Hematopoietic multipotent progenitor cell treated with erythropoietin and hydrocortisone succinate and interleukin-3 and kit ligand, for 6 days (in vitro differentiated cells): ENCODE measurements around the gene SLC44A1.

Source experiments
- DNase-seq: peaks from one replicate; pipeline ENCODE4 v3.0.0-alpha.2; 2015

SLC44A1 gene

DNA sequence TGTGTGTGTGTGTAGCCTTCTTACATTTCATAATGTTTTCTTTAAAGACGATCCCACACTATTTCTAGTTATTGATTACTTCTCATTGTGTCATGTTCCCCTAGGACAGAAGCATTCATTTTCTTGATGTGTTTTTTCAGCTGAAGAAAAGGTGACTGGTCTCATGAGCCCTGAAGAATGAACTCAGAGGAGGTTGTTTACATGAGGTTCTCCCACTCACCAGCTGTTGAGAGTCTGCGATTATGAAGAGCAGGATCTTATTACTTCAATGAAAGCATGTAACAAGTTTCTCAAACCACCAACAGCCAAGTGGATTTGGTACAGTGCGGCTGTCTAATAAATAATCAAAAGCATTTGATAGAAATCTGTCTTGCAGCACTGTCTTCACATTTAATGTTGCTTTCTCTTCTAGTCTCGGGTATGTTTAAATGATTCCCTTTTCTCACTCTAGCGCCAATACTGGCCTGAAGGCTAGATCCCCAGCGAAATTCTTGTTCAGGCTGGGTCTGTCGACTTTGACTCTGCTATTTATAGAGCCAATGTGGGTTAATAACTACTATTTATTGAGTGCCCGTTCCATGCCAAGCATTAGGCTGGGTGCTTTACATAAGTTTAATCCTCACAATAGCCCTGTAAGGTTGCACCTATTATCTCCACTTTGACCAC, 193.8 kb downstream of the SLC44A1 start:
- no peak for DNase-seq

DNA sequence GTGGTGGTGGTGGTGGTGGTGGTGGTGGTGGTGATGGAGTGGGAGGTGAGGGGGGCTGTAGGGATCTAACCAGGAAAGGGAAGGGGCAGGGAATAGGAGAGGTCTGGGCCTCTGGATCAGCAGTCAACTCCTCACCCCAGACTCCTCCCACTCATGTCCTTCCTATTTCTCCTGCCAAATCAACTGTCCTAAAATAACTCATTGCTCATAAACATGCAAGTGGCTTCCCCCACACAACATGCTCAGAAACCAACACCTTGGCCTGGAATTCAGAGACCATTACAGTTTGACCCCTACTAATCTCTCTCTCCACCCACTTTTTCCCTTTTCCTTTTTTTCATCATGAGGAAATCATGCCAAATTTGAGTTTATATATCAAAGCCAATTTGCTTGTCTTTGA, 195.0 kb downstream of the SLC44A1 start:
- no peak for DNase-seq

DNA sequence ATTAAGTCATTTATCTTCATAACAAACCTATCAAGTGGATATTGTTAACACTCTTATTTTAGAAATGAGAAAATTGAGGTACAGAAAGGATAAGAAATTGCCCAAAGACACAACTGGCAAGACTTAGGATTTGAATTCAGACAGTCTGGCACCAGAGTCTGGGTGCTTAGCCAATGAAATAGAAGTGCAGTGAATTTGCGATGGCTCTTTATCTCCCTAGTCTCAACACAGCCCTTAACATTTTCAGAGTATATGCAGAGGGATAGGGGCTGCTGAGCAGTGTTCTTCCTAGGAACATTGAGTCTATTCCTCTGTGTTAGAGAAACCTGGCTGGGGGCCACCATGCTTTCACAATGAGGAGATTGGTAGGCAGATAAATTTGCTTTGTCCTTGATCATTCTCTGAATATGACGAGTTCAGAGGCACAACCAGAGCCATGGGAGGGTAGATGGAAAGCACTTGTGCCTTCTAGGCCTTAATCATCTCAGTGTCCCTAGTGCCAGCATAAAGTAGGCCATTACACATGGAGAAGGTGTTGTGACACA, 197.2 kb downstream of the SLC44A1 start:
- no peak for DNase-seq

DNA sequence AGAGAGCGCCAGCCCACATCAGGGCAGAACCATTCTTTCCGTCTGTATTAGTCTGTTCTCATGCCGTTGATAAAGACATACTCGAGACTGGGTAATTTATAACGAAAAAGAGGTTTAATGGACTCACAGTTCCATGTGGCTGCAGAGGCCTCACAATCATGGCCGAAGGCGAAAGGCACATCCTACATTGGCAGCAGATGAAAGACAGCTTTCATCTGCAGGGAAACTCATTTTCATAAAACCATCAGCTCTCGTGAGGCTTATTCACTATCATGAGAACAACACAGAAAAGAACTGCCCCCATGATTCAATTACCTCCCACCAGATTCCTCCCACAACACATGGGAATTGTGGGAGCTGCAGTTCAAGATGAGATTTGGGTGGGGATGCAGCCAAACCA, 198.7 kb downstream of the SLC44A1 start:
- DNase-seq: no peak

DNA sequence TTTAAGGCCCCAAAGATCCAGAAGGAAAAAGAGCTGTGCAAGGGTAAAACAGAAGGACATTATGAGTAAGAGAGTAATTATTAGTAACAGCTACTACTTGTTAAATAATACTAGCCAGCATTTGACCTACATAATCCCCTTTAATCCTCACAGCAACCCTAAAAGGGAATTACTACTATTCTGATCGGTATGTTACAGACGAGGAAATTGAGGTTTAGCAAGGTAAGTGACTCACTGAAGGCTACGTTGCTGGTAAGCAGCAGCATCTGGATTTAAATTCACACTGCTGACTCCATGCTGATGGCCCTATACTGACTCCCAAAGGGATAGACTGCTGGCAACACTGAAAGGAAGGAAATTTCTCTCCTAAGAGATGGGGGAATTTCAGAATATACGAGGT, 199.7 kb downstream of the SLC44A1 start:
- DNase-seq: no peak

DNA sequence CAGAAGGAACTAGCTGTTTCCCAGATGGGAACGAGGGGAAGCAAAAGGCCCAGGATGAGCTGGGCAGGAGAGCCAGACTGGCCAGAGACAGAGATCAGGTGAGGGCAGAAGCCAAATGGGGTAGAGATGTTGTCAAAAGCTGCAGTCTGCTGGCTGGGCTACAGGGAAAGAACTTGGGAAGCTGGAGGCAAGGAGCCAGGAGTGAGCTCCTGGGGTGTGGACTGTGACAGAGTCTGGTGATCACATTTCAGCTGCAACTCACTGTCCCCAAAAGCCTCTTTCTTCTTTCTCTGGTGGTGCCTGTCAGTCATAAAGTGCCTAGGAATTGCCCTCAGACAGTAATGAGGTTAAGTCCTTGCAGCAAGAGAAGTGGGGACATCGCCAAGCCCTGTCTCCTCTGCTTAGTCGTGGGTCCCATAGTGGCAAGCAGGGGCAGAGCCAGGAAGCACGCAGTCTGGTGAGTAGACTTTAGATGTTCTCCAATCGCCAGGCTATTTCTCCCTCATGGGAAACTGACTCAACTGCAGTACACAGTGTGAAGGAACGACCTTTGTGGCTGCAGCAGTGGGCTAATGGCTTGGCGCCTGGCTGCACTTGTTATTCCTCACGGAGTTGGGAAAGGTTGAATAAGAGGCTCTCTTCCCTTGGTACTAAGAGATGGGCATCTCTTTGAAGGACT, 200.9 kb downstream of the SLC44A1 start:
- no peak for DNase-seq

DNA sequence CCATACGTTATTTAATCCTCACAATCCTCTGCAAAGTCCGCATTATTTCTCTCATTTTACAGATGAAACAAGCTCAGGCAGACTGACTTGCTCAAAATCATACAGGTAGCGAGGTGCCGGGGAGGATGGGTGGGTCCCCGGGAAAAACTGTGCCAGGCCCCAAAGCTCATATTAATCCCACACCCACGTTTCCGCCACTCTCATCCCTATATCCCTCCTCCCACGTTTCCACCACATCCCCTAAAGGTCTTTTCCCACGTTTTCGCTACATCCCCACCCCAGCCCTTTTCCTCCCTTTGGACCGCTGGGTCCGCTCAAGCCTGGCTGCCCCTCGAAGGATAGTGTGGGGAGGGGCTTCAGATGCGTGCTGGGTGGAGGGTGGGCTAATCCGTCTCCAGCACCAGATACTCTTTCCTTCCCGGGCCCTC, 202.9 kb downstream of the SLC44A1 start:
- DNase-seq: peak; percentile 7

DNA sequence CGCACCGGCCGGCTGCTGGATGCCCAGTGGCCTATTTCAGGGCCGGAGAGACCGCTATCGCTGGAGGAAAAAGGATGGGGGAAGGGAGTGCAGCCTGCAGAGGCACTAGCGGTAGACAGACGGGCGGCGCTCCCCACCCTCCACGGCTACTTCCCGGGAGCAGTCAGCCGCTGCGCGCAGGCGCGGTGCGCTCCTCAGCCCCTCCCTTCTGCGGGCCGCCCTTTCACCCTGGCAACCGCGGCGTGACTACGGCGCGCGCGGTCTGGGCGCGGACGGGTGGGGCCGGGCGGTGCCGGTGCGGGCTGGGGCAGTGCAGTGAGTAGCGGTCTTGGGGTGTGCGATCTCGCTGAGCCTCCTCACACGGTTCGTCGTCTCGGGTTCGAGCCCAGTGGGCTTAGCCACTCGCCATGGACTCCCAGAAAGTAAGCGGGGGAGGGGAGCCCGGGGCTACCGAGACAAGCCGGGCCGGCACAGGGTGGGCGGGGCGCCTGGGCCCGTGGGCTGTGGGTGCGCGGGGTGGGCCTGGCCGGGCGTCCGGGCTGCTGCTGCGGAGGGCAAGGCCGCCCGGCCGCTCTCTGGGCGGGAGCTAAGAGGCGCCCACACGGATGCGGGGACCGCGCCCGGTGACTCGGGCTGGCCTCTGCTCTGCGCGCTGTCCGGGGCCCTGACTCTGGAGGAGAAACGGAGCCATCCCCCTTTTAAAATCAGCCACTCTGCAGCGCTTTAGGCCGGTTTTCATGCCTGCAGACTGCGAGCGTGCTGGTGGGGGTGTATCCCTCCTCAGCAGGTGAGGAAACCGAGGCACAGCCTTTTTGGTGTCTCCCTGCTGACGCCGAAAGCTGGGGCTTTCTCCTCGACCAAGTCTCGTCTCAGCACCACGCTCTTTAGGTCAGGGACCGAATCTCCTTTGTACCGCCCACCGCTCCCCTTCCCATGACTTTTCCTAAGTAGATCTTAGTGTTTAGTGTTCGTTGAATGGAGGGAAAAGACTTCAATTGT, 203.7 kb downstream of the SLC44A1 start, which contains the start of gene FSD1L:
Gene FSD1L (plus strand): TSS at position 221 of the 999 bp plus-strand sequence. CDS start 187 bp downstream, at position 408.
- peak; percentile 96 for DNase-seq

DNA sequence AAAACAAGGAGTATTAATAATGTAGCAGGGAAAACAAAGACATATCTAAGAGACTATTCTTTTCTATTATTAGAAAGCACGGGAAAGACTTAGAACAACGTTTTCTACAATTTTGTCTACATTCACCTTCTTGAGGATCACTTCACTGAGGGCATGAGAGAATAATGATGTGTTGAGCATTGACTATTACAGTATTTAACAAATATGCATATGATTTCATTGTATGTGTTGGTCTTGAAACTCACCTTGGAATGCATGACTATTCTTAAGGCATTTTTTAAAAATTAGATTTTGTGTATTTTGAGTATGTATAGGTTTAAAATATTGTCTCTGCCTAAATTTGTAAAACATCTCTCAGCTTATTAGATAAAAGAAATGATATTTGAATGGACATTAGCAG, 204.6 kb downstream of the SLC44A1 start:
- no peak for DNase-seq

DNA sequence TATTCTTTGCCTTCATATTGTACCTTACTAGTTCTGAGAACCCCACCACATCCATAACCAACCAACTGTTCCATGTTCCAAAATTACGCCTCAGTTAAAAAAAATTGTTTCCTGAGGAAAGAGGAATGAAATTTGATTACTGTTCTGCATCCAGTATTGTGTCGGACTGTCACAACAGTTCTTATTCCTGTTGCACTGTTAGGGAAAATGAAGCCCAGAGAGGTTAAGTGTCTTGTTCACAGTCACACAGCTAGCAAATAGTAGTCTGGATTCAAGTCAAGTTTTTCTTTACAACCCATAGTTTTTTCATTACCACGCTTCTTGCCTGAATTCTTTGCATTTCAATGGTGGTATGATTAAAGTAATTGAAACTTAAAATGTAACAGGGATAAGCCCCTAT, 207.7 kb downstream of the SLC44A1 start:
- no peak for DNase-seq

DNA sequence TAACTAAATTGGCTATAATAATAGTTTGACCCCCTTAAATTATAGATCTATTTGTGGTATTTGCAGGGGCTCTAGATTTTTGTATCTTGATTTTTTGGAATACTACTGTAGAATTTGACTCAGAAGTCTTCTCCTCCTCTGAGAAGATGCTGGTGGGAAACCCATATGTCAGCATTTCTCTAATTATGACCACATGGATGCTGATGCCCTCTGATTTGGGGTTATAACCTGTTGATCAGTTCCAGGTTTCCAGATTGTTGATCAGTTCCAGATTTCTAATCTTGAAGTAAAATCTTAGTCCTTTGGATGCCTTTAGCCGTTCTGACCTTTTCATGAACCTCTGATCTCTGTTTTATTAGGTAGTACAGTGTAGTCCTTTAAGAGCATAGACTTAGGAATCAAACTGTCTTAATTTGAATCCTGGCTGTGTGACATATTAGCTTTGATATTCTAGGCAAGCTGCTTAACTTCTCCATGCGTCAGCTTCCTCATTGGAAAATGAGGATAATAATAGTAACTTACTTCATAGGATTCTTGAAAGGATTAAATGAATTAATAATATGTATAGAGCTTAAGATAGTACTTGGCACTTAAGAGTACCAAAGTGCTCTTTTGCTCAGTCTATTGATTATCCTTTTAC, 211.5 kb downstream of the SLC44A1 start:
- no peak for DNase-seq

DNA sequence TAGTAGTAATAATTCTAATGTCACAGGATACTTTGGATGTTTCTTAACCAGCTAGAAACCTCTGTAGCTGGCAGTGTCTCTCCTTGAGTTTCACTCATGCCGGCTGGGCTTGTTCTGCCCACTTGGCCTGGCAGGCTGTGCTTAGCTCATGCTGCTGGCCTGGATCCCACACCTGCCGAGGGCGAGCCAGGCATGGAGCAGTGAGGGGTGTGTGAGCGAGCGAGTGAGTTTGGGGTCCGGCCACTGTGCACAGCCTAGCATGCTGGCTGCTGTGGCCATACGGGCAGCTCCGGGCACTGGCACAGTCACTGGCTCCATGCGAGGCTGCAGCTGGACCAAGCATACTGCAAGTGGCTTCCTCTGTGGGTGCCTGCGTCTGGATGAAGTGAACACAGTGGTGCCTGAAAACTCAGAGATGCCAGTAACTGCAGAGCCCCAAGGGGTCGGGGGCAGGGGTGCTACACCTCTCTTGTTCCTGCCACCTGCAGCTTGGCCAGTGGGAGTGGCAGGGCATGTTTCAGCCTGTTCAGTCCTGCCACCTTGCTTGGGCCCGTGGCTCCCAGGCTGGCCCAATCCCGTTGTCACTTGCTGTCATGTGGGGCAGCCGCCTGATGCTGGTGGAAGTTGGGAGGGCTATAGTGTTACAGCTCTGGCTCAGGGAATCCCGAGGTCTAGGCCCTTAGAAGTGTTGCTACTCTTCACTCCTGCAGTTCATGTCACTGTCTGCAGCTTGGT, 213.3 kb downstream of the SLC44A1 start:
- DNase-seq: no peak

DNA sequence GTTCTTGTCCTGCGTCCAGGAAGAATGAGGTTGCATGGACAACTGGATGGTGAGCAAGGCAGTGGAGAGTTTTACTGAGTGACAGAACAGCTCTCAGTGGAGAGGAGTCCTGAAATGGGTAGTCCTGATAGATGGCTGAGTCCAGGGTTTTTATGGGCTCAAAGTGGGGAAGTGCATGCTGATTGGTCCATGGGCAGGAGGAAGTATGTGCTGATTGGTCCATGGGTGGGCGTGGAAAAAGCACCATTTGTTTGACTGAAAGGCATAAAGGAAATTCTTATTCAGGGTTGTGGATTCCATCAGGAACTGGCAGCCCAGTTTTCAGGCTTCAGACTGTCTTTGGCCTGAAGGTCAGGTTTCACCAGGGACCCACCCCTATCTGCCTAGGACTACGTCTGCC, 214.0 kb downstream of the SLC44A1 start:
- peak; percentile 12 for DNase-seq

DNA sequence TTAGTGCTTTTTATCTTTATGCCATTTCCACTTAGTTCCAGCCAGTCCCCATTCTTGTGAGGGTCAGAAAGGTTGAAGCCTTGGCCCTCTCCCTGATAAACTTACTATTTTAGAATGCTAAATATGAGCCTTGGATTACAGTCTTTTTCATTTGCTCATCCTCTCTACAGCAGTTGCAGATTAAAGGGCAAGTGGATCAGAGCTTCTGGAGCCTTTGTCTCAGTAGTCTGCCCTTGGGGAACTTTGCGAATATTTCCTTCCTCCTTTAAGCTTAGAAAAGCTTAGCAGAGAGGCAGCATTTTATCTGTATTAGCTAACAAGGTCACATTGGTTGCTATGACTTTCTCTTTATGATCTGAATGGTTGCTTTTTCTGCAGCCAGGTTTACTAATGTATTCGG, 214.9 kb downstream of the SLC44A1 start:
- peak; percentile 16 for DNase-seq

DNA sequence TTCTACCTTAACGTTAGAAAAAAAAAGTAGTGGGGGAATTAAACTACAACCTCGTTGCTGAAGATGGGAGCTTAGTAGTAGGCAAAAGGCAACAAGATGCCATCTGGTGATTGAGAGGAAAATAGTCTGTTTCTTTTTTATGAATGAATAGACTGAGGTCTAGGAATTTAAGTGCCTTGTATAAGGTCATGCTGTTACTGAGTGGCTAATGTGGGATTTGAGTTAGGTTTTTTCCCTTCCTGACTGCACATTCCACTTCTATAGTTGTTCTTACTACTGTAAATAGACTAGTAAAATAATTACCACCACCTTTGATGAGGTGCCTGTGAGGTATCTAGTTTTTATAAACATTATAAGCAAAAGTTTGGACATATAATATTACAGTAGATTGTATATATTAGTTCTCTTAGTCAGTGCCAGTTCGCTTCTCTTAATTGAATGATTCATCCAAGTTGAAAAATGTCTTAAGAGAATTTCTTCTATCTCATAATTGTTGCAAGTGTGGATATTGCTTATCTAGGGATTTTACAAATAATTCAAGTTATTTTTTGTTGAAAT, 222.5 kb downstream of the SLC44A1 start:
- no peak for DNase-seq

DNA sequence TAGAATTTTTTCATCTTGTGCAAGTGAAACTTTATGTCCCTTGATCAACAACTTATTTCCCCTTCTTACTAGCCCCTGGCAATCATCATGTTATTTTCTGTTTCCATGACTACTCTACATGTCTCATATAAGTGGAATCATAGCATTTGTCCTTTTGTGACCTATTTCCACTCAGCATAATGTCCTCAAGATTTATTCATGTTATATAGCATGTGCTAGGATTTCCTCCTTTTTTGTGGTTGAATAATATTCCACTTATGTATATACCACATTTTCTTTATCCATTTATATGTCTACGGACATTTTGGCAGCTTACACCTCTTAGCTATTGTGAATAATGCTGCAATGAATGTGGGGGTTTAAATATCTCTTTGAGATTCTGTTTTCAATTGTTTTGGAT, 224.4 kb downstream of the SLC44A1 start:
- no peak for DNase-seq

DNA sequence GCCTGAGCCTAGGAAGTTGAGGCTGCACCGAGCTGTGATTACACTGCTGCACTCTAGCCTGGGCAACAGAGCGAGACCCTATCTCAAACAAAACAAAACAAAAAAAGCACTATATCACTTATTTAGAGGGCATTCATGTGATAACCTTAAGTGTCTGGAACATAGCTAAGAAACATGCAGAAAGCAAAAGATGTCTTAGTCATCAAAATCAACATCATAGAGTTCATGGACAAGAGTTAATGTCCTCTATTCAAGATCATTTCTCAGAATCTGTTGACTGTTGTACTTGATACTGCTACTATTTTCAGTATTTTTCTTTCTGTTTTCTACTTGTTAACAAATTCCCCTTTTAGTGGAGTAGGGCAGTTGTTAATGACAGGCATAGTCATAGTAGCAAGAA, 228.8 kb downstream of the SLC44A1 start:
- no peak for DNase-seq

DNA sequence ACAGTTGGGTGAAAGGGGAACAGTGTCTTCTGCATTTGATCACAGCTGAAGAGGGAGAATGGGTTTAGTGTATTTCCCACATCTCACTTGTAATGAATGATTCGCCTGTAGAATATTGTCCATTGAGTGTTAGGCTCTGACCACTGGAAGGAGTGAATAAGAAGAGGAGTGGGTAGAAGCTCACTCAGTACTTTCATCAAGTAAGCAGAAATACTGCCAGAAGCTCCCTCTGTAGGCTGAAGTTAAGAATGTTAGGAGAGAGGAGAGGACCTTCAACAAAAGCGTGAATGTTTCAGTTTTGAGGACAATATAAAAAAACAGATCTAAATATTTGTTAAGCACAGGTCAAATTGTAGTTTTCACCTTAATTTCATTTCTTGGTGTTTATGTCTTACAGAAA, 230.9 kb downstream of the SLC44A1 start:
- DNase-seq: peak; percentile 51

DNA sequence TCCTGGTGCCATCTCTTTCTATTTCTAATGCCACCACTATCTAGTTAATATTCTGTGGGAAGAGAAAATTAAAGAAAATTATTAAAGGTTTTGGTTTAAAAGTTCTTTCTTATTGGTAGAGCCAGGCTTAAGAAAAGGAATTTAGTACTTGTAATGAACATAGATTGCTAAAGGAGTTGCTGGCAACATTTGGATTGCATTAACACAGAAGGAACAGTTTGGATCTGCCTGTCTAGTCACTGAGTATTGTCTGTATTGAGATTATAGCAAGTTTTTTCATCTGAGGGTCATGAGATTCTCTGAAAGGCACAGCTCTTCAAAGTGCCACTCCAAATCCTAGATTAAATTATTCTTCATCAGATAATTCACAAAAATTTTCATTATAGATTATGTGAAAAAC, 235.4 kb downstream of the SLC44A1 start:
- no peak for DNase-seq

DNA sequence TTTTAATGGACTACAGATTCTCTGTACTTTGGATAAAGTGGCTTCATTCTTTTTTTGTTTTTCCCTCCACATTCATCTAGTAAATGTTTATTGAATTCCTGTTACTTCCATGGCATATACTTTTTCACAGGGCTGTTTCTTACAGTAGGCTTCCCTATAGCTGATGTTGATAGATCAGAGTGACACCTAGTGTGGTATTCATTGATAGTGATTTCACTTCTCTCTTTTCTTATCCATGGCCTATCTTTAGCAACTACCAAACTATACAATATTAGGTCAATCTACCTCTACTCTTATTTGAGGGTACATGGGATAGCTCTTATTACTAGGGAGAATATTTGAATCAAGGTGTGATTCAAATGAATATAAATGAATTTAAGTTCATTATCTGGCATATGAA, 239.2 kb downstream of the SLC44A1 start:
- peak; percentile 19 for DNase-seq

DNA sequence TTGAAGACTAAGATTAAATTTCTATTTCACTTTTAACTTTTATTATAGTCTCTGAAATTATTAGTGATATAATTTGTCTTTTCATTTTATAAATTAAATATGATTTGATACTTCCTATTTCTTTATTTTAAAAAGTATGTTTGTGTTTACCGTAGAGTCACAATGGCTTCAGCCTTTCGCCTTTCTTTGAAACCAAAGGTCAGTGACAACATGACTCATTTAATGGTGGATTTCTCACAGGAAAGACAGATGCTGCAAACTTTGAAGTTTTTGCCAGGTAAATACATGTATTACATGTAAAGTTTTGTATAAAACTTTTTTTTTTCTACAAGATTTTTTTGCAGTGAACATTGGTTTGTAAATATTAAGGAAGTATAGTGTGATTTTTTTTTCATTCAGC, 239.8 kb downstream of the SLC44A1 start:
- no peak for DNase-seq

DNA sequence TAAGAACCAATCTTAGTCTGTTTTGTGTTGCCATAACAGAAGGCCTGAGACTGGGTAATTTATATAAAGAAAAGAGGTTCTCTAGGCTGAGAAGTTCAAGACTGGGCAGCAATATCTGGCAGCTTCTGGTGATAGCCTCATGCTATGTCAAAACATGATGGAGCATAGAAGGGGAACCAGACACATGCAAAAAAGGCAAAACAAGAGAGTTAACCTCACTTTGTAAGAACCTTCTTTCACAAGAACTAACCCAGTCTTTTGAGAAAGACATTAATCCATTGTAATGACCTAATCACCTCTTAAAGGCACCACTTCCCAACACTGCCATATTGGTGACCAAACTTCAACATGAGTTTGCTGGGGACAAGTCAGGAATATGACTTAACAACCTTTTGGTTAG, 240.7 kb downstream of the SLC44A1 start:
- no peak for DNase-seq
